Aorta (tissue), 5 donors: ENCODE measurements around the gene GATAD2A. TPM values are rescaled to one million over a fixed set of nuclear protein-coding genes. Genes with fewer than 3 reads are reported as not detected.
A peak's percentile ranks its signal among the peaks of the same experiment; 100 is the strongest.
"Not testable (repeated sequence)": the region's sequence is repeated elsewhere in the genome, so short reads cannot be mapped to it uniquely, and the experiment has no call there.

Experiments
- ATAC-seq: fragments of 200-7000 bp; cut with Tn5 transposase; one replicate; pipeline ENCODE4 v1.9.1; 2022; ENCODE audit warnings: moderate library complexity; ENCODE audit not compliant: low FRiP score
- DNase-seq, 2 donors: peaks; one replicate each; pipeline ENCODE4 v3.0.0-alpha.2; 2020
- H3K27ac ChIP-seq, 2 donors: one replicate each; pipeline ENCODE4 v1.5.1; 2013; ENCODE audit warnings: low read length in 2 of 2, mild to moderate bottlenecking in 2 of 2, moderate library complexity in 2 of 2, control low read depth in 1 of 2, inconsistent platforms in 1 of 2, low read depth in 1 of 2
- H3K27me3 ChIP-seq, 2 donors: one replicate each; pipeline ENCODE4 v1.6.1; 2013; ENCODE audit warnings: control low read depth in 1 of 2, low read length in 1 of 2, mild to moderate bottlenecking in 1 of 2, moderate library complexity in 1 of 2; ENCODE audit not compliant: insufficient read depth in 2 of 2, control insufficient read depth in 1 of 2
- H3K36me3 ChIP-seq, 2 donors: one replicate each; pipeline ENCODE4 v1.6.1; 2013; ENCODE audit warnings: control low read depth in 1 of 2, low read length in 1 of 2, mild to moderate bottlenecking in 1 of 2; ENCODE audit not compliant: insufficient read depth in 2 of 2, control insufficient read depth in 1 of 2
- H3K4me1 ChIP-seq, 2 donors: one replicate each; pipeline ENCODE4 v1.6.1; 2013; ENCODE audit warnings: low read length in 2 of 2, control low read depth in 1 of 2, mild to moderate bottlenecking in 1 of 2, moderate library complexity in 1 of 2; ENCODE audit not compliant: insufficient read depth in 2 of 2, control insufficient read depth in 1 of 2
- H3K4me3 ChIP-seq, 2 donors: one replicate each; pipeline ENCODE4 v1.5.1; 2013; ENCODE audit warnings: low read length in 2 of 2, control low read depth in 1 of 2, mild to moderate bottlenecking in 1 of 2
- H3K9me3 ChIP-seq: one replicate; pipeline ENCODE4 v1.6.1; 2013; ENCODE audit warnings: mild to moderate bottlenecking, low read length; ENCODE audit not compliant: control insufficient read depth
- WGBS, 2 donors: extraction: QIAGEN DNeasy Blood & Tissue Kit; methylation state at CpG; one replicate each; pipeline ENCODE4 v1.1.7; 2013; 5-methylcytosine and 5-hydroxymethylcytosine counted together
- intact Hi-C, 2 donors: fragments of 100-400 bp; cut with DNase I; formaldehyde crosslinking; loops; one replicate each; pipeline versions ENCODE4 v1.14.2 to v1.15.0; 2022
- polyA plus RNA-seq, 2 donors: library from polyadenylated mRNA; stranded (reverse); fragments of 200-250 nt; gene quantifications; one replicate each; pipeline ENCODE4 v1.2.3, GENCODE V29; 2013
- total RNA-seq, 2 donors: library from RNA; stranded (reverse); fragmentation: NEBNext Ultra II Directional; extraction: Animal tissue kit (Norgen Biotek cat#: 25700); gene quantifications; one replicate each; pipeline ENCODE4 v1.2.1, GENCODE V29; 2021
- donor health status: healthy with polysubstance abuse.
- donor health status: Bipolar disorder and iron deficiency.
- donor health status: DM: no; HTN: no; CAD: no.
- donor health status: DM: no; HTN: no; CAD: no.
- donor health status: DM: yes; HTN: yes; CAD: no.

Gene GATAD2A
- total and polyA plus RNA-seq, 4 donors, result 17.9 to 86.7 (median 50.7) TPM

GRCh38 chr19:19385896-19386869 is 19.3 kb upstream of the GATAD2A start:
- ATAC-seq (no peak), DNase-seq (peak; percentile 76 to 85)
- WGBS, 2 donors, result 1 to 2% methylated on average over 69 to 75 of the region's 75 CpGs
- Histone ChIP-seq H3K27ac (peak overlapping the region; percentile 2 to 71), H3K4me3 (peak overlapping the region; percentile 65 to 86), H3K27me3 (no peaks in the 10 kb centered on the region), H3K9me3 (no peaks in the 10 kb centered on the region), H3K4me1 (no peaks in the 10 kb centered on the region), H3K36me3 (no peaks in the 10 kb centered on the region)
- intact Hi-C loops, result loop anchor here (1.0 to 2.0 kb wide), 2 partner anchors 19 kb away; partner anchors contain the start of gene GATAD2A (in 2 of the 2)

GRCh38 chr19:19387108-19387507 is 18.4 kb upstream of the GATAD2A start:
- DNase-seq (no peak), ATAC-seq (no peak)
- Histone ChIP-seq H3K27me3 (no peaks in the 10 kb centered on the region), H3K4me3 (no peak overlapping the region), H3K4me1 (no peaks in the 10 kb centered on the region), H3K36me3 (no peaks in the 10 kb centered on the region), H3K27ac (no peak overlapping the region), H3K9me3 (no peaks in the 10 kb centered on the region)
- intact Hi-C loops, result loop anchor here in 1 of 2 donors (2.0 kb wide), 1 partner anchor 18 kb away; the partner anchor contains the start of gene GATAD2A
- WGBS, 2 donors, result 76 to 78% methylated on average over 5 of the region's 5 CpGs

DNA sequence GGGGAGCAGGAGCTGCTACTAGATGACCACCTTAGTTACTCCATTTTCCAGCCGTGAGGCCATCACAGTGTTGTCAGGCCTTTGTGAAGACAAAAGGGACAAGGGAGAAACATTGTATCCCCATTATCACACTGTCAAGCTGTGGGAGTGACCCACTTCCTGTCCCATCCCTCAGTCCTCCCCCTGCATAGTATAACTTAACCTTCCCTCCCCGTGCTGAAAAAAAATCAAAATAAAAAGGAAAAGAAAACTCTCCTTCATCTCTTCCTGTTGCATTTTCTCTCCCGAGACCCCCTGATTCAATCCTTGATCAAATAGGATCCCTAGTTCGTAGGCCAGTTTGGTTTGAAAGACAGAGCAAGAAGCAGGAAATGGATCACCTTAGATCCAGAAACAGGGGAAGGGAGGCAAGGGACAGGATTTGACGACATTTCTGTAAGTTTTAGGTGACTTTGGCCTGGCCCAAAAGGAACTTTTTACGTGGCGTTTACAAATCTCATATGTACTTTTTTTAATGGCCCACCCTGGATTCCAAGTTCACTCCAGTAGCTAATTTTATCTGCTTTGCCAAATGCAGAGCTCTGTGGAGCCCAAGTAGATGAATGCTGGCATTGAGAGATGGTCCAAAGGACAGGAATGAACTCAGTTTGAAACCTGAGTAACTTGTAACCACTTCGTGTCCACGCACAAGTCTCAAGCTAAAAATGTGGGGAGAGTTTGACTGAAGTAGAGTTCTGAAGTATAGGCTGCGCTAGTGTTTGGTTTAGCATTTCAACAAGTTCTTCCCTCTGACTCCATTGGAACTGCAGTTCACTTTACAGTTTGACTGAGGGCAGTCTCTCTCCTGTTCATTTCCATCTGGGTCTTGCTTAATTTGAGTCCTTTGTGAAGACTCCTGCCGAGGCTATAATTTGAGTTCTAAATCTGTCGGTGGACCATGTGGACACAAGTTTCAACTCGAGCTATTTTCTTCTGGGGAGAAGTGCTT is 16.6 kb upstream of the GATAD2A start:
- H3K27me3 ChIP-seq, result no peaks in the 10 kb centered on the region
- no peaks in the 10 kb centered on the region for H3K36me3 ChIP-seq
- peak overlapping the region; percentile 62 to 79 for H3K27ac ChIP-seq
- intact Hi-C loops, result no loop called here
- no peaks in the 10 kb centered on the region for H3K4me1 ChIP-seq
- DNase-seq (no peak), ATAC-seq (no peak)
- no peaks in the 10 kb centered on the region for H3K9me3 ChIP-seq
- H3K4me3 ChIP-seq, result no peak overlapping the region
- WGBS, 2 donors, result 15 to 19% methylated on average over 13 of the region's 13 CpGs

DNA sequence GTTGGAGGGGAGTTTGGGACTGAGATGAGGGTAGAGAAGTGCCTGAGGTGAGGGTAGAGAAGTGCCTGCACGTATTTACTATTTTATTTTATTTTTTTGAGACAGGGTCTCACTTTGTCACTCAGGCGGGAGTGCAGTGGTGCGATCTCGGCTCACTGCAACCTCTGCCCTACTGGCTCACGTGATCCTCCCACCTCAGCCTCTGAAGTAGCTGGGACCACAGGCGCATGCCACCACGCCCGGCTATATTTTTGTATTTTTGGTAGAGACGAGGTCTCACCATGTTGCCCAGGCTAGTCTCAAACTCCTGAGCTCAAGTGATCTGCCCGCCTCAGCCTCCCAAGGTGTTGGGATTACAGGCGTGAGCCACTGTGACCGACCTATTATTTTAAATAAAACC is 15.8 kb upstream of the GATAD2A start:
- H3K4me1 ChIP-seq, ATAC-seq, H3K27me3 ChIP-seq, H3K9me3 ChIP-seq, H3K4me3 ChIP-seq, H3K36me3 ChIP-seq, intact Hi-C loops, DNase-seq: not testable (repeated sequence)
- WGBS, 2 donors, result 78 to 85% methylated on average over 12 of the region's 12 CpGs
- H3K27ac ChIP-seq, result peak overlapping the region in 1 of 2 donors; percentile 62

DNA sequence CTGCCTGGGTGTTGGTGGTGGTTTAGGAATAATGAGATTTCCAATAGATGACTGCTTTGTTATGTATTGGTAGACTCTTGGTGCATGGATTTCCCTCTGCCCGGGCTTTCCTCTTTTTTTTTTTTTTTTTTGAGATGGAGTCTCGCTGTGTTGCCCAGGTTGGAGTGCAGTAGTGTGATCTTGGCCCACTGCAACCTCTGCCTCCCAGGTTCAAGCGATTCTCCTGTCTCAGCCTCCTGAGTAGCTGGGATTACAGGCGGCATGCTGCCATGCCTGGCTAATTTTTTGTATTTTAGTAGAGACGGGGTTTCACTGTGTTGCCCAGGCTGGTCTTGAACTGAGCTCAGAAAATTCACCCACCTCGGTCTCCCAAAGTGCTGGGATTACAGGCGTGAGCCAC is 11.1 kb upstream of the GATAD2A start:
- 91 to 93% methylated on average over 7 of the region's 7 CpGs for WGBS, 2 donors
- H3K36me3 ChIP-seq, ATAC-seq, H3K9me3 ChIP-seq, H3K4me3 ChIP-seq, H3K27me3 ChIP-seq, intact Hi-C loops, H3K4me1 ChIP-seq, DNase-seq, H3K27ac ChIP-seq: not testable (repeated sequence)

DNA sequence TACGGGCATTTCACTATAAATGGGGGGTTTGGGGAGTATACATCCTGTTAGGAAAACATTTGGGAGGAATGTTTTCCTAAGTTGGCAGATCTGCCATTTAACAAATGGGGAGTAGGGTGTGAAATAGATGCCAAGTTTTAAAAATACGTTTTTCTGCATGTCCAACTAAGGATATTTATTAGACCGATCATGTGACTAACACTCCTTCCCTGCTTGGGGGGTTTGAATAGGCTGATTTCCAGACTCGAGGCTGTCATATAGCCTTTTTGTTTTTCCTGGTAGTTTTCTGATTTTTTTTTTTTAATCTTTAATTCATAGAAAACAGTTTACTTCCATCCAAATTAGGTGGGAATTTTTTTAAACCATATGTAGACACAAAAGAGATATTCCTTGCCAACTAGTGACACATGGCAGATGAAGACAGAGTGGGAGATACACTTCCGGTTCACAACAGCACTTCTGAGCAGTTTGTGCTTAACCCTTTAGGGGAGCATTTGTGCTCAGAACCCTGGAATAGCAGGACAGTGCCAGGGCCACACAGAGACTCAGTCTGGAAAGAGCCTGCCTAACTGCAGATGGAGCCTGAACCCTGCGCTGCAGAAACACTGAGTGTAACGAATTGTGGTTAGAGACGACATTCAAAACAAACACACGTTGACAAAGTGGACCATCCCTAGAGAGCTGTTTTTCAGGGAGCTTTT is 5.6 kb upstream of the GATAD2A start:
- intact Hi-C loops, result no loop called here
- no peaks in the 10 kb centered on the region for H3K9me3 ChIP-seq
- H3K4me3 ChIP-seq, result no peak overlapping the region
- 3 to 9% methylated on average over 9 of the region's 9 CpGs for WGBS, 2 donors
- no peaks in the 10 kb centered on the region for H3K27me3 ChIP-seq
- DNase-seq, result no peak
- H3K36me3 ChIP-seq, result no peaks in the 10 kb centered on the region
- ATAC-seq, result peak; percentile 49
- peaks cover 1 to 14% of the 10 kb centered on the region in 2 donors for H3K4me1 ChIP-seq
- peak overlapping the region; percentile 32 to 60 for H3K27ac ChIP-seq

GRCh38 chr19:19402656-19403372 is 2.7 kb upstream of the GATAD2A start:
- intact Hi-C loops, result no loop called here
- 86 to 89% methylated on average over 11 of the region's 11 CpGs for whole genome bisulfite sequencing, 2 donors
- ATAC-seq (no peak), DNase-seq (no peak)
- Histone ChIP-seq H3K4me3 (no peak overlapping the region), H3K9me3 (no peaks in the 10 kb centered on the region), H3K36me3 (no peaks in the 10 kb centered on the region), H3K27me3 (no peaks in the 10 kb centered on the region), H3K4me1 (peaks cover 1 to 14% of the 10 kb centered on the region in 2 donors), H3K27ac (no peak overlapping the region)
